ENCODE measurements around the gene MAF.
A peak's percentile ranks its signal among the peaks of the same experiment; 100 is the strongest.

The MAF gene

DNA sequence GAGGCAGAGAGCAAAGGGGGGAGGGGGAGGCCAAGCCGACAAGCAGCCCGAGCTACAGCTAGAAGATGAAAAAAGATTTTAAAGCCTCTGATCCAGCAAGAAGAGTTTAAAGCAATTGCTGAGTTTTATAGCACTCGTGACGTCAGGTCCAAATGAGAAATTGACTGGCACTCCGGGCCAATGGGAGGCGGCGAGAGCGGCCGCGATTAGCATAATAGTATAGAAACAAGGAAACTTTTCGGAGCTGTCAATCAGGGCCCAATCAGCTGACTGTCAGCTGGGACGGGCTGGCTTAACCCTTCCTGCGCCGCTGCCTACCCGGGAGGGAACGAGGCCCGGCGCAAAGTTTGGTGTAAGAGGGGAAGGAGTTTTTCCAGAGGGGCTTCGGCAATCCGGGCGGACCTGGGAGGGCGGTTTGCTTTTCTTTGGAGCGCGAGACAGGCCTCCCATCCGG is at the start of gene MAF:
TSS of gene MAF (minus strand) at position 100 of the 454 bp plus-strand sequence. CDS start 835 bp downstream, outside the sequence.
- peak; percentile 68 for DNase-seq (ENCODE audit: low read depth)

DNA sequence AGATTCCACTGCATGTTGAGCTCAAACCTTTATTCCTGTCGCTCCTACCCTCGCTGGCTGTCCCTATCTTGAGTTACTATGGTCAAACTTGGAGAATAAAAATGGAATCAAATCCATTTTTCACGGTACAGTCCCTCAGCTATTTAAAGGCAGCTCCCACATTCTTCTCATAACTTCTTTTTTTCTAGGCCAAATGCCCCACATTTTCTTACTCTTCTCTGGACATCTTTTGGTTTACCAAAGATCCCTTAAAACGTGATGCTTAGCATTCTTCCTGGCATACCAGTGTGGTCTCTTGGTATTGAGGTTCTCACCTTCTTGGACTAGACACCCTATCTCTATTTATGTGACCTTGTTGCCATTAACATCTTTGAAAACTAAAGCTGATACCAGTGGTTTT is 48.3 kb upstream of the MAF start:
- no peak for DNase-seq (ENCODE audit: low read depth)

DNA sequence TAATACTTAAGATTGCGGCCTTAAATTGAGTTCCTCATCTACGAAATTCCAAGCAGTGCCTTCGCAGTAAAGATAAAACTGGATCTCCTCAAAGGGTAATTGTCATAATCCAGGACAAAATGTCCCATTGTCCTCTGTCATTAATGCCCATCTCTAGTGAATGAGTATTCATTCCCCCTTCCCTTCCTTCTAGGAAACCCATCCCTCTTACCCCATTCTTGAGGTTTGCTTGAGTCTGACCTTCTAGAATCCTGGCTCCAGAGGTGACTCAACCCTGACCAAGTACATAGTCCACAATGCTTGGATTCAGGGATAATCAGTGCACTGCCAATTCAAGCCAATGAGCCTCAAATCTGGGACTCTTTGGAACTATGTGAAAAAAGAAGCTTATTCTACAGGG is 47.0 kb upstream of the MAF start:
- no peak for DNase-seq (ENCODE audit: low read depth)

DNA sequence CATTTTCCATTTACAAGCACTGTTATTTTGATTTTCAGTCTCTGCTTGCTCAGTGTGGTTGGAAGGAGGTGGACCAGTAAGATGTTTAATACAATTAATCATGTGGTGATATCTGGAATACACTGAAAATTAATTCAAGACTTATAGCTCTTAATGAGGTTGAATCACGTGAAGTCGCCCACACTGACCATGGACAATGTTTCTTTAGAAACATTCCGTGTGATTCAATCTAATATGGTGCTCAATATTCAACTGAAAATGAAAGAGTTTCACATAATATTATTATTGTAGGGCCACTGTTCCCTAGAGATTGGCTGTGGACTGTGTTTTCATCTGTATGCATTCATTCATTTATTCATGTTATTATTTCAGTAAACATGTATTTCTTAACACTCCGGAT is 45.2 kb upstream of the MAF start:
- DNase-seq (ENCODE audit: low read depth), result no peak

DNA sequence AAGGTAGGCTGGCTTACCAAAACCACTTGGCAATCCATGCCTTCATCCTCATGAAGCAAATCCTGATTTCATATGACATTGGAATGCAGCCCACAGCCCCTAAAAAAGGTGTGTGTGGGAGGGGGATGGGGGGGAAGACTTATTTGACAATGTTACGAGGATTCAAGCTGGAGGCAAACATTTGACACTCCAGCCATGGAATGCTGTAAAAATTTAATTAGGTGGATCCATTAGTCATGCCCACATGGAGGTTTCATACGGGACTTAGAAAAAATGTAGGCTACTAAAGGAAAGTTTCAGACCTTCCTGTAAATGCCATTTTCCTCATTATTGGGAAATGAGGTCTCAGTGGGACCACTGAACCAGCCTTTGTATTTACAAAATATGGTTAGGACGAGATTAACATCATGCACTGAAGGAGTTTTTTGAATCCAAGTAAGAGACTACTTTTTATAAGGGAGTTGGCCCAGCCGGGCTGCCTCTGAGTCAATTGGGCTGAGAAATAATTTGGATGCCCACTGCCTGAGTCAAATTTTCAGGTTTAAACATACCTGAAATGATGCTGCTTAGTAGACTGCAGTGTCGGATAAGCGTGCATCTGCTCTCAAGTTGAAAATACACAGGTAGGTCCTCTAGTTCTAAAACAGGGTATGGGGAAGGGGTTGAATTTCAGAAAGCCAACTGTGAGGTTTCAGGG is 44.6 kb upstream of the MAF start:
- DNase-seq (ENCODE audit: low read depth), result no peak

DNA sequence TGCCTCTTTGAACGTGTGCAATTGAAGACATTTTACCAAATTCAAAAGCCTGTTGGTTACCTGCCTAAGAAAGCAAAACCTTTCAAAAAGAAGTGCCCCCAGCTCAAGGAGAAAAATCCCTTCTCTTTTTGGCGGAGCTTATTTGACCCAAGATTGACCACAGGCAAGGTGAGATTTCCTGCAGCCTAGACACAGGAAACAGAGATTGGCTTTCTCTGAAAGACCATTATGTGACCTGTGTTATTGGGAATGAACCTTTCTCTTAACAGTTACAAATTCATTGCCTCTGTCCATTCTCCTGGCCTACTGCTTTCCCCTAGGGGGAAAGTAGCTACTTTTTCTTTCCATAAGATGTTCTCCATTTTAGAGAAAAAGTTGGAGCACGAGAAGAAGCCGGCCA is 42.1 kb upstream of the MAF start:
- no peak for DNase-seq (ENCODE audit: low read depth)

DNA sequence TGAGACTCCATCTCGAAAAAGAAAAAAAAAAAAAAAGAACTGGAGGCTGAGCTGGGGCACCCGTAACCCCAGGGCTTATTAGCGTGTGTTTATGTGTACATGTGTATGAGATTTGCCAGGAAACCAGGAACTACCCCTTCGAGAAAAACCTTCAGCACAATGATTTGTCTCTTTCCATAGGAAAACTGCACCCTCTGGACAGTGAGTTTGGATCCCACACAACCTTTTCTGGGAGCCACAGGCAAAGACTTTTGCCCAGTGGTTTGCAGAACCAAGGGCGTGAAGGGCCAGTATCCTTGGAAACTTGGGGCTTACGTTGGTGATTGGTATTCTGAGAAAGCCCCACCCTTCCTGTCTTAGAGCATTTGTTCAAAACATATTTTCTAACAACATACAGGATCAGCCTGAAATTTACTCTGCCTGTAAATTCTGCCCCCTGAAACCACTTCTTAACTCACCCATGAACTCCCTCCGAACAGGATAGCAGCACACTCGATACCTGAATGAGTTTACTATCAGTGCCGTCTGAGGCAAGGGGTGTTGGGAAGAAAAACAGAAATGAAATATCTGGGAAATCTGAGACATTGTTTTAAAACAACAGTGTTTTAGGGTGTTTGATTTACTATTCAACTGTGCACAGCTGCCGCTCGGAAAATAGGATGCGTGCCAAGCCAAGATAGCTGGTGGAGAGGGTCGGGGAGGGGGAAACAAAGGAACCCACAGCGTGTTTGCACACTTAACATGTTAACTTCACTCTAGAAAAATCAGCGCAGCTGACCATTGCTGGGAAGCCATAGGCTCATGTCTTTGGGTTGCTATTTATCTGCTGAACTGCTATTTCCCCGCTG is 40.2 kb upstream of the MAF start:
- DNase-seq (ENCODE audit: low read depth), result no peak

DNA sequence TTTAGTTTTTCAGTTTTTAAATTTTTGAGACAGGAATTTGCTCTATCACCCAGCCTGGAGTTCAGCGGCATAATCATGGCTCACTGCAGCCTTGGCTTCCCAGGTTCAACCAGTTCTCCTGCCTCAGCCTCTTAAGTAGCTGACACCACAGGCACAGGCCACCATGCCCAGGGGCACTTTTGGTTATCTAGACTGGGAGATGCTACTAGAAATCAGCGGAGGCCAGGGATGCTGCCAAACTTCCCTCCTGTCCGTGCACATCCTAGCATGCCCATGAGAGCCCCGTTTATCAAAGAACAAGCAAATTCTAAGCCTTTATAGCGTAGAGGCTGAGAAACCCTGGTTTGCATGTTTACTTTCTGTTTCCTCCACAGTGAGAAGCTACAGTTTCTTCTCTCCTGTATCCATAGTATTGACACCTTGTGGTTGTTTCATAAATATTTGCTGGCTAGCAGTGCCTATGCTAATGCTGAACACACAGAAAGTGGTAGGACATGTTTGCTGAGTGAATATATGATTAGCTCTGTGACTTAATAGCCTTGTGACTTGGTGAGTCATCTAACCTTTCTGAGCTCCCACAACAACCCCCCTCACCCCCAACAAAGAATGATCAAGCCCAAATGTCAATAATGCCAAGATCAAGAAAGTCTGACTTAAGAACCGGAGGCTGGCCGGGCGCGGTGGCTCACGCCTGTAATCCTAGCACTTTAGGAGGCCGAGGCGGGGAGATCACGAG is 39.2 kb upstream of the MAF start:
- DNase-seq (ENCODE audit: low read depth), result no peak

DNA sequence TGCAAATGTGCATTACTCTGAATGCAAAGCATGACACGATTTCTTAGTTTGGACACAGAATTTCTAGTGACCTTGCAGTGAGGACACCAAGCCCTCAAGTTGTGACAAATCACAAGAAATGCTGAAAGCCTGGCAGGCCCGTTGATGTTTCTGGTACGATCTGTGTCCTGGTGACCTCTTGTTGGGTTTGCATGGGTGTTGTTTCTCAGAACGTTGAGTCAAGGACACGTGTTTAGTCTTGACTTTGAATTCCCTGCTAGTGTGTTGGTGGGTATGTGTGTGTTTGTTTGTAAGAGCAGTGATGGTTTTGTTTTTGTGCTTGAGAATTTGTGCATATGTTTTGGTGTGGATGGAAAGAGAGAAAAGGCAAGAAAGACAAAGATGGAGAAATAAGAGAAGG is 37.8 kb upstream of the MAF start:
- DNase-seq (ENCODE audit: low read depth), result no peak

DNA sequence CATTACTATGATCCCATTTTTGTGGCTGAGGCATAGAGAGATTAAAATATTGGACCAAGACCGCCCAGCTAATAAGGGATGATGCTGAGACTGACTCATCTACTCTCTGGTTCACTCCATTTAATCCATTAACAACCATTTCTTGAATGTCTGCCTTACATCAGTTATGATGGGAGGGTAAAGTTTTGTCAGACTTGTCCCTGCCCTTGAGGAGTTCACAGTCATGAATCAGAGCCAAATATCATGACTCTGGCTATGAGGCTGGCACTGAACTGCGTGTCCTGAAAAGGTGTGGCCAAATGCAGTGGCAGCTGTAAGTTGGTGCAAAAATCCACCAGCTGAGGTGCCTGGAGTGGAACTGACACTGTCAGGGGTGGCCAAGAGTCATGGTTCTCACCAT is 35.0 kb upstream of the MAF start:
- no peak for DNase-seq (ENCODE audit: low read depth)

DNA sequence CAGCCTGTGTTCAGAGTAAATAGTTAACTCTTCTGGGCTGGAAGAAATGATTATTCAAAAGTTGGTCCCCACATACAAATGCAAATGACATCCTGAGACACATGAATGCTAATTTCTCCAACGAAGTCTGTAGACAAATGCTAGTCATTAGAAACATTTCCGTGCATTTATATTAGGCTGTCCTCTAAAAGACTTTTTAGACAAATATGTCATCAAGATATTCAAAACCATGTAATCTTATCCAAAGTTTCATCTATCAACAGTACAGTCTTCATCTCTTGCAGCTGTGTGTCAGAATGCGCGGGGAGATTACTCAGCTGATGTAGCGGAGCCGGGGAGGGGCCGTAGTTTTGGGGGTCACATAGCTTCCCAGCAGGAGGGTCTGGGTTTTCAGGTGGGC is 33.8 kb upstream of the MAF start:
- no peak for DNase-seq (ENCODE audit: low read depth)

DNA sequence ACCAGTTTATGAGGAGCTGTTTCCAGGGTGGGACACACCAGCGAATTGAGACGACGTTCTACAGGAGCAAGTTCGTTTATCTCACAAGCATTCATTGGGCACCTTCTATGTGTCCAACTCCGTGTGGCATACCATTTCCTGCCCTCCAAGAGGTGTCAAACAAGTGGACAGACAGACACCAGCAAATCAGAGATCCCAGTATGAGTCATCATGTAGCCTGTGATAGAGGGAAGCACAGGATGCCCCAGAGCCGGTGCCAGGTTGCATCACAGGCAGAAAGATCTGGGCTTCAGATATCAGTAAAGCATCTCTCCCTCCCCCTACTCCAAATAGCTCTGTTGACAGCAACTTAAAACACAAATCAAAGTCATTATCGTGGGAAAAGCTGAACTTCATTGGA is 31.8 kb upstream of the MAF start:
- DNase-seq (ENCODE audit: low read depth), result no peak

DNA sequence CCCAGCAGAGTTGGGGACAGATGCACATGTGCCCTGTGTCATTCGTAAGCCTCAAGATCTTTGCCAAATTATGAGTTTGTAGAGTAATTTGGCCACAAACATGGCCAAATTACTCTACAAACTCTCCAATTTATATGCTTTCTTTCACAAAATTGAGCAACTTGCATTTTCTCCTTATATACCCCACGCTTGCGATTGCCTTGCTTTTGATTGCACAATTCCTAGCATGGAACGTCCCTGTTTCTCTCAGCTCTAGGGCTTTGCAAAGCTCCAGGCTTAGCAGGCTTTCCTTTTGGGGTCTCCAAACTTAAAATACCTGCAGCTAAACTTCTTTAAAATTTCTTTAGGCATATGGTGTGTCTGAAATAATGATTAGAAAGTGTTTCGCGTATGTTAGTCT is 28.5 kb upstream of the MAF start:
- DNase-seq (ENCODE audit: low read depth), result no peak

DNA sequence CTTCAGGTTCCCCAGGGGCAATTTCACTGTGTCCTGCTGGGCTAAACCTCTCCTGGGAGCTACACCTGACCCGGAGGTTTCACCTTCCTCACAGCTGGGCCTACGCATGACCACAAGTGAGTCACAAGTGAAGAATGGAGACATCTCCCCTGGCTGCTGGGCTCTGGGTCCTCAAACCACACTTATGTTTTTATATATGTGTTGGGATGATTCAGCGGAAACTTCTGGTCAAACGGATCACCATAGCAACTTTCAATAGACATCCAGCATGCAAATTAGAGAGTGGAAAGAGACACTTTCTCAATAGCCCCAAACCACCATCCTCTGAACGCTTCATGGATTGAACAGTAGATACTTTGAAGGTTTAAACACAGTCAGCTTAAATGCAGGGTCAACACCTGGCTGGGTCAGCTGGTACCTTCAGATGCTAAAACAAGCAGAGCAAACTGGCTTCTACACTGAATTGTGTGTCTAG is 28.0 kb upstream of the MAF start:
- peak; percentile 2 for DNase-seq (ENCODE audit: low read depth)

DNA sequence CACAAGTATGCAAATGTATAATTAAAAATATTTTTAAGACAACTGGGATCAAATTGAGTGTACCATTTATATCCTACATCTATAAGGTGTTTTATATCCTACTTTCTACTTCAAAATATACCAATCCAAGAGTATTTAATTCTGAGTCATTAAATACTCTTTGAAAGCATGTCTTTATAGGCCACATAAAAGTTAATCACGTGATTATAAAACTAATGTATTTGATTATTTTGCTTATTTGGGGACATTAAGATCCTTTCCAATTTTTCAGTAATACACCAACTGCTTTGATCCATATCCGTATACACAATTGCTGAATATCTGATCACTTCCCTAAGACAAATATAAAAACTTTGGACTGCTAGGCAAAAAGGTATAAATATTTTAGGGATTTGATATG is 26.6 kb upstream of the MAF start:
- DNase-seq (ENCODE audit: low read depth), result no peak

DNA sequence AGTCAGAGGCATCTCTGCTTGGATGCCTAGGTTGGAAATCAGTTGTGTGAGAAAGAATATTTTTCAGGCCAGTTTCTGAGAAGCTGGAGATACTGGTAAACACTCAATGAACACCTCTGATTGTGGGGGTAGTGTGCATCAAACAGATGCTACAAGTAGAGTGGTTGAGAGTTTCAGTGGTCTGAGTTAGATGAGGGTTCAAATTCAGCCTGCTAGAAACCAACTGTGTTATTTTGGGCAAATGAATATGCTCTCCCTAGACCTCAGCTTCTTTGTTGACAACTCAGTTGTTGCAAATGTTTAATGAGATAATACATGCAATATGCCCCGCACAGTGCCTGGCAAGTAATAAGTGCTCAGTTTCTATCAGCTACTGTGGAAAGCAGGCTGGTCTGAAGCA is 25.2 kb upstream of the MAF start:
- no peak for DNase-seq (ENCODE audit: low read depth)

DNA sequence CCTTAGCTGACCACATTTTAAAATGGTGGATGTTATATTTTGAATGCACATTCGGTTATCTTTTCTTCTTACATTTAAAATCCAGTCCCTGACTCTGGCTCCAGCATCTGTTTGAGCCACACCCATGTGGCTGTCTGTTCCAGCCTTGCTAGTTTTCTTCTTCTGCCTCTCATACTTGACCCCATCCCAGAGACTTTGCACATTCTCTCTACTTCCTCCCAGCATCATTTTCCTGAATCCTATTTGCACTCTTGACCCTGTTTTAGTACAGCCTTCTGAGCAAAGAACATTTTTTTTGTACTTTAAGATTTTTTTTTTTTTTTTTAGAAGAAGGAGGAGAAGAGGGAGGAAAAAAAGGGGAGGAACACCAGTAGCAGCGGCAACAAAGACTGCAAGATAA is 23.3 kb upstream of the MAF start:
- no peak for DNase-seq (ENCODE audit: low read depth)

DNA sequence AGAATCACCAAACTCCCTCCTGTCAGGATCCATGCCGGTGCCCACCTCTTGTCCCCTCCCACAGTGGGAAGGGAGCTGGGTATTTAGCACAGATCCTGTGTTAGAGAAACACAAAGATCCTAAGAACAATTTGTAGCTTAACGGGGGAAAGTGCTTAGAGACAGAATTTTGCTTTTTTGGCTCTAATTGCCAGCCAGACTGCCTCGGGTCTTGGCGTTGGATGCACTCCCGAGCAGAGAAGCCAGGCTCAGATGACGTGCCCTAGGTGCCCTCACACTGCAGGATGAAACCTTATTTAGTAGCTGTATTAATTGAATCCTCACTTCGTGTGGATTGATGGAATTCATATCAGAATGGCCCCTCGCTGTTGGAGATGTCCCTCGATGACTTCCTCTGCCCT is 22.5 kb upstream of the MAF start:
- no peak for DNase-seq (ENCODE audit: low read depth)

DNA sequence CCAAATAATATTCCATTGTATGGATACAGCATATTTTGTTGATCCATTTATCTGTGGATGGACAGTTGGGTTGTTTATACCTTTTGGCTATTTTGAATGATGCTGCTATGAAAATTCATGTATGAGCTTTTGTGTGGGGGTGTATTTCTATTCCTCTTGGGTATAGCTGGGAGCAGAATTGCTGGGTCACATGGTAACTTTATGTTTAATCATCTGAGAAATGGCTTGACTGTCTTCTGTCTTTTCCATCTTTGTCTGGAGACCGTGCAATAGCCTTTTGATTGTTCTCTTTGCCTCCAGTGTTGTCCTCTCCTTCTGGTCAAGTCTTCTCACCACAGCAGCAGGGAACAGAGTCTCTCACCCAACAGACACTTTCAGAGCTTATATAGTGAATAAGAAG is 20.5 kb upstream of the MAF start:
- DNase-seq (ENCODE audit: low read depth), result no peak

DNA sequence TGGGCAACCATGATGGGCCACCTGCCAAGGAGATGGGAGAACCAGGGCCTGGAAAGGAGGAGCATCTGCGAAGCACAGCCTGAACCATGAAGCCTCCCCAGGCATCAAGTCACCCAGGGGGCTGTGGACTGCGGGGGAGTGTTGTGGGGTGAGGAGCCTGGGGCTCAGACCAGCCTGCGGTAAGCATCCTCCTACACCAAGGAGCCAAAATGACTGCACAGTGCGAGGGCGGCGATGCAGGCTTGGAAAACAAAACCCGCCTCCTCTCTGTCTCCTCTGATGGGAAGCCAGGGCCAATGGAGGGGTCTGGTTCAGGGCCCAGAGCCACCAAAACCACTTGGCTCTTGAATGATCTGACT is 18.1 kb upstream of the MAF start:
- DNase-seq (ENCODE audit: low read depth), result no peak

DNA sequence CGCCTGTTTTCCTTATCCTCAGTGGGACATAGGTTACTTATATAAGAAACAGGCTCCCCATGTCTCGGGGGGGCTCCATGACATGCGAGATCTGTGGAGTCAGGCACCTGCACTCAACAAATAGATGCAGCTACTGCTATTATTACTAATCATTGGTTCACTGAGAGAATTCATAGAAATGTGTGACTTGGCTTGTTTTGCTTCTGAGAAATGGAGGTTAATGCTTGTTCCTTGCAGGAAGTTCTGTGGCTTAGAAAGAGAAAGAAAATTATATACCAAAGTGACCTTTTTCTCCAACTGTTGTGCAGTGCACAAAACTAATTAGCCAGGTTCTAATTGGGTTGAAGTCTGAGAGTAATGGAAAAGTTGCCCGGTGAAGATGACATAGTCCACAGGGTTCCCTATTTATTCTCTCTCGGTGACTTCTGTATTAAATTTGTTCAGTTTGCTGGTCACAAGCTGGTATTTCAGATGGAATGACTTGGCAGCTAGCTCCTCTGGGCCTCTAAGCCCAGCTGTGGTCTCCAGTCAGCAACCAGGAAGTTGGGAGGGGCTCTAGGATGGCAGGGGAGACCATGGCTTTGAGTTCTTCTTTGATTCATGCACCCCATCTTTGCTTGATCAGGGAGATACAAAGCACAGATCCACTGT is 17.6 kb upstream of the MAF start:
- no peak for DNase-seq (ENCODE audit: low read depth)

DNA sequence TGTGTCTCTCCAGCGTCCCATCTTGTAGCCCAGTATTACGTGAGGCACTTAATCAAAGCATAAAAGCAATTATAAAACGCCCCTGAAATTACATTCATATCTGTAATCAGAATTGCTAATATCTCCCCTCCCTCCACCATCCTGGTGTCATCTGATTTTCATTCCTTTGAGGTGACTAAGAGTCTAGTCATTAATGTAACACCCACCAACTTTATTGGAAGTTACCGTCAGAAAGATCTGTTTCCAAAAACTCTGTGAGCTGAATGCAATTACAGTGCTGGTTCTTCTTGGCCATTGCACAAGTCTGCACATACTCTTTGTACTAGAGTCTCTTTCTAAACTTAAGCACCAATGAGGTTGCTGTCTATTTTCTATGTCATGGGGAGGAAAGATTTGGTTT is 12.5 kb upstream of the MAF start:
- DNase-seq (ENCODE audit: low read depth), result no peak

Measured in activated T-cell treated with anti-CD3 and anti-CD28 coated beads for 1 hour (primary cell).